Astrocyte of the spinal cord (primary cell): Measurements from ENCODE around the gene TIMMDC1.
A peak's percentile ranks its signal among the peaks of the same experiment; 100 is the strongest.

Experiments
- DNase-seq: peaks from one replicate; pipeline ENCODE4 v3.0.0; 2011; ENCODE audit warnings: low read depth, low spot score
- H3K4me3 ChIP-seq: 2 replicates; pipeline ENCODE4 v1.5.1; 2011; ENCODE audit warnings: low read depth, mild to moderate bottlenecking, low read length, moderate library complexity
- in situ Hi-C: cut with HindIII; loops from 2 replicates; pipeline ENCODE4 v1.10.0; 2017; ENCODE audit warnings: low sequenced_read_pairs
- TF ChIP-seq, protein P1 (sequence below): IDR thresholded peaks from 2 replicates; pipeline ENCODE4 v1.5.1; 2012; ENCODE audit warnings: low read depth, mild to moderate bottlenecking, low read length, inconsistent platforms

Gene TIMMDC1

GRCh38 chr3:119469418-119470189, 28.7 kb upstream of the TIMMDC1 start:
- DNase-seq, result peak; percentile 43
- H3K4me3 ChIP-seq, result peak overlapping the region; percentile 91
- TF ChIP-seq, protein P1, sequence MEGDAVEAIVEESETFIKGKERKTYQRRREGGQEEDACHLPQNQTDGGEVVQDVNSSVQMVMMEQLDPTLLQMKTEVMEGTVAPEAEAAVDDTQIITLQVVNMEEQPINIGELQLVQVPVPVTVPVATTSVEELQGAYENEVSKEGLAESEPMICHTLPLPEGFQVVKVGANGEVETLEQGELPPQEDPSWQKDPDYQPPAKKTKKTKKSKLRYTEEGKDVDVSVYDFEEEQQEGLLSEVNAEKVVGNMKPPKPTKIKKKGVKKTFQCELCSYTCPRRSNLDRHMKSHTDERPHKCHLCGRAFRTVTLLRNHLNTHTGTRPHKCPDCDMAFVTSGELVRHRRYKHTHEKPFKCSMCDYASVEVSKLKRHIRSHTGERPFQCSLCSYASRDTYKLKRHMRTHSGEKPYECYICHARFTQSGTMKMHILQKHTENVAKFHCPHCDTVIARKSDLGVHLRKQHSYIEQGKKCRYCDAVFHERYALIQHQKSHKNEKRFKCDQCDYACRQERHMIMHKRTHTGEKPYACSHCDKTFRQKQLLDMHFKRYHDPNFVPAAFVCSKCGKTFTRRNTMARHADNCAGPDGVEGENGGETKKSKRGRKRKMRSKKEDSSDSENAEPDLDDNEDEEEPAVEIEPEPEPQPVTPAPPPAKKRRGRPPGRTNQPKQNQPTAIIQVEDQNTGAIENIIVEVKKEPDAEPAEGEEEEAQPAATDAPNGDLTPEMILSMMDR, result no peak
- in situ Hi-C loops, result no loop called here

DNA sequence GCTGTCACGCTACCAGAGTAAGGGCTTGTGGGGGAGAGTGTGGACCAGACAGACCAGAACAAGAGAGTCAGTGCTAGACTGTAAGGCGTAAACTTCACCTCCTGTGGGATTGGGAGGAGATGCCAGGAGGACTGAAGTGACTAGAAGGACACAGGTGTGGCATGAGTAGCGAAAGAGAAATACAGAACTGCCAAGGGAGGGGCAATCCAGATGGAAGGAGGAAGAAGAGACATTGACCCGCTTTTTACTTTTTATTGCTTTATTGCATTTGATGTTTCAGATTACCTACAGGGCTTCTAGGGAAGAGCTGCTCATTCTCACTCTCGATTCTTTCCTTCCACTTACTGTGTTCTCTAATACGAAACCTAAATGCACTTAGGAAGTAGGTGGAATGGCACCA, 27.5 kb upstream of the TIMMDC1 start:
- in situ Hi-C loops, result no loop called here
- TF ChIP-seq, protein P1, result no peak
- DNase-seq, result no peak
- no peak overlapping the region for H3K4me3 ChIP-seq

DNA sequence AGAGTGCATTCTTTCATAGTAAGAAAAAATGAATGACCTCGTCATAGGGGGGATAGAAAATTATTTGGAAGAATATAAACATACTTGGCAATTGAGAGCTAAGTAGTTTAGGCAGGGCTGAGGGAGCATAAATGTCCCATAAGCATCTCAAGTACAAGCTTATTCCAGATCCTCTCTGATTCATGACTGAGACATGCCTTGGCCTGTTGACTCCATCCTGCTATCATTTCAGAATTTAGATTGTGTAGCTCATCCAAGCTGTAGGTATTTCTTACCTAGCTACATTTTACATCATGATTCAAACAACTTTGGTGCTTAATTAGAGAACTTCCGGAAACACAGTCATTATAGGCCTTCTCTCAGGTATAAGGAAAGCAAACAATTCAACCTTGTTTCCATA, 17.3 kb upstream of the TIMMDC1 start:
- in situ Hi-C loops, result no loop called here
- no peak for DNase-seq
- TF ChIP-seq, protein P1, result no peak
- H3K4me3 ChIP-seq, result no peak overlapping the region

DNA sequence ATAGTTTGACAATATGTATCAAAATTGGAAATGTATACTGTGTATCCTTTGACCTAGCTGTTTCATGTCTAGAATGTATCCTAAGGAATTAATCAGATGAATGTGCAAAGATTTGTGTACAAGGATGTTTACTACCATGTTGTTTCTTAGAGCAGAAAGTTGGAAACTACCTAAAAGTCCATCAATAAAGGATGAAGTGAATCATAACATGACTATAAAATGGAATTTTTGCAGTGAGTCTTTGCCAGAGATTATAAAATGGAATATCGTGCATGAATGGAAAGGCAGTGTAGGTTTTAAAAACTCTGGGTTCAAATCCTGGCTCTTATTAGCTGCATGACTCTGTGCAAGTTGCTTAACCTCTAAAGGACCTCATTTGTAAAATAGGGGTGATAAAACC, 15.2 kb upstream of the TIMMDC1 start:
- TF ChIP-seq, protein P1, result no peak
- no peak overlapping the region for H3K4me3 ChIP-seq
- in situ Hi-C loops, result no loop called here
- DNase-seq, result no peak

- in situ Hi-C loops, result no loop called here
- DNase-seq, result no peak
- H3K4me3 ChIP-seq, result no peak overlapping the region
- TF ChIP-seq, protein P1, result no peak
Observed at GRCh38 chr3:119485563-119485962, 12.8 kb upstream of the TIMMDC1 start.

DNA sequence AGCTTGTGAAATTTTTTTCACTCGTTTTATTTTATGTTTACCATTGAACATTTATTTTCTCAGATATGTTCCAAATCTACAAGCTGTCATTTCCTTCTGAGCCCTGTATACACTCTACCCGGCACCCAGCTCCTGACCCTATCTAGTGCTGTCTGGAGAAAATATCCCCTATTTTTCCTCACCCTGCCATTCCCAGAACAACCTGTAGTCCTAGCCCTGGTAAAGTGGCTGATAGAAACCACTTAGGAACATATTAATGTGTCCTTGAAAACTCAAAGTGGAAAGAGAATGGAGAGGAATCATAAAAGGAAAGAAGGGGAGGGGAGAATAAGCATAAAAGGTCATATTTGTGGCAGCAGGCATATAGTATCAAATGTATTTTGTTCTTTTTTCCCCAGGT, 8.2 kb upstream of the TIMMDC1 start:
- H3K4me3 ChIP-seq, result no peak overlapping the region
- no peak for DNase-seq
- in situ Hi-C loops, result no loop called here
- TF ChIP-seq, protein P1, result no peak
